ENCODE results near the gene CPOX.
"Not testable (repeated sequence)": the region's sequence is repeated elsewhere in the genome, so short reads cannot be mapped to it uniquely, and the experiment has no call there.

Gene CPOX

DNA sequence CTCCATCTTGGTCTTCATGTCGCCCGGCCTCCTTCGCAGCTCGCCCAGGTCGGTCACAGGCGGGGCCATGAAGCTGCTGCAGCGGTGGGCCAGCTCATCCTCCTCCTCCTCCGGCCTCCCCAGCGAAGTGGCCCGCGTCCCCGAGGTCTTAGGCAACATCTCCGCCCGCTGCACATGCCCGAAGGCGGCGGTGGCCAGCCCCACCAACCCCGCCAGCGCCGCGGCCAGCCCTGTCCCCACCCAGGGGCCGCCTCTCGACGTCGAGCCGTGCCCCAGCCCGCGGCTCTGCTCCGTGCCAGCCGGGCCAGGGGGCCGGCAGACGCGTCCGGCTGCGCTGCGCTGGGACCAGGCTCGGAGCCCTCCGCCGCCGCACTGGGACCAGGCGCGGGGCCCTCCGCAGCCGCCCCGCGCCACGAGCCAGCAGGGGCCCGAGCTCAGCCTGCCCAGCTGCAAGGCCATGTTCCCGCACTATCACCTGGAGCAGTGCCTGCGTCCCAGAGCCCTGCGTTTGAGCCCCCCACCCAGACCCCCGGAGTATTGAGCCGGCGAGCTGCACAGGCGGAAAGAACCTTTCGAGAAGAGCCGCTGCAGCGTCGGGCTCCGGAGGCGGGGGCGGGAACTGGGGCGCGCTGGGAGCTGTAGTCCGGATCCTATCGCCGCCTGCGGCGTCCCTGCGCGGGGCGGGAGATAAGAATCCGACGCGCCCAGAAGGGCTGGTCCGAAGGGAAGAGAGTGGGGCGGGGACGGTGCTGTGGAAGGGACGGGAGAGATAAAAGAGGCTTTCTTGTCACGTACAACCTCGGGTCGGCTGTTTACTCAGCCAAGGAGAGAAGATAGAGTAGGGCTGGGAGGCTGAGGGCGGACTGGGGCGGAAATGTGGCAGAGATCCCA lies at the start of gene CPOX:
Gene CPOX, minus strand, starts transcription at position 566 of the 891 bp plus-strand sequence. Its CDS starts 107 bp downstream, at position 459.
- DNase-seq = peak; percentile 65 to 79

DNA sequence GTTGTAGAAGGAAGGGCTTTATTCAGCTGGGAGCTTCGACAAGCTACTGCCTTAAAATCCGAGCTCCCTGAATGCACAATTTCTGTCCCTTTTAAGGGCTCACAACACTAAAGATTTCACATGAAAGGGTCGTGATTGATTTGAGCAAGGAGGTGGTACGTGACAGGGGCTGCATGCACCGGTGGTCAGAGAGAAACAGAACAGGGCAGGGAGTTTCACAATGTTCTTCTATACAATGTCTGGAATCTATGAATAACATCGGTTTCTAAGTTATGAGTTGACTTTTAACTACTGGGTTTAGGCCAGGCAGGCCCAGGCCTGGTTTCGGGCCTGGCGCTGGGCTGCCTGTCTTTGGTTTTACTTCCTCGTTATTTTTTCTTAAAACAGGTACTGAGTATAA lies 49.4 kb upstream of the CPOX start:
- DNase-seq = not testable (repeated sequence)

DNA sequence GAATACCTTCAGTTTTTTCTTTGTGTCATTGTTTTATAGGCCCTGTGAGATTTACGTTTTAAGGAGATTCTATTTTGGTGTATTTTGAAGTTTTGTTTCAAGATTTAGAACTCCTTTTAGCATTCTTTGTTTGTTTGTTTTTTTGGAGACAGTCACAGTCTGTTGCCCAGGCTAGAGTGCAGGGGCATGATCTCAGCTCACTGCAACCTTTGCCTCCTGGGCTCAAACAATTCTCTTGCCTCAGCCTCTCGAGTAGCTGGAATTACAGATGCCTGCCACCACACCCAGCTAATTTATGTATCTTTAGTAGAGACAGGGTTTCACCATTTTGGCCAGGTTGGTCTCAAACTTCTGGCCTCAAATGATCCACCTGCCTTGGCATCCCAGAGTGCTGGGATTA lies 48.3 kb upstream of the CPOX start:
- not testable (repeated sequence) for DNase-seq

DNA sequence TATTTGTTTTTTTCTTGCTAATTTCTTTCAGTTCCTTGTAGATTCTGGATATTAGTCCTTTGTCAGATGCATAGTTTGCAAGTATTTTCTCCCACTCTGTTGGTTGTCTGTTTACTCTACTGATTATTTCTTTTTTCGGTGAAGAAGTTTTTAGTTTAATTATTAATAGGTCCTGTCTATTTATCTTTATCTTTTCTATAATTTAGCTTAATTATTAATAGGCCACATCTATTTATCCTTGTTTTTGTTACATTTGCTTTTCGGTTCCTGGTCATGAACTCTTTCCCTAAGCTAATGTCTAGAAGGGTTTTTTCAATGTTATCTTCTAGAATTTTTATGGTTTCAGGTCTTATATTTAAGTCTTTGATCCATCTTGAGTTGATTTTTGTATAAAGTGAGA lies 45.1 kb upstream of the CPOX start:
- DNase-seq = not testable (repeated sequence)

DNA sequence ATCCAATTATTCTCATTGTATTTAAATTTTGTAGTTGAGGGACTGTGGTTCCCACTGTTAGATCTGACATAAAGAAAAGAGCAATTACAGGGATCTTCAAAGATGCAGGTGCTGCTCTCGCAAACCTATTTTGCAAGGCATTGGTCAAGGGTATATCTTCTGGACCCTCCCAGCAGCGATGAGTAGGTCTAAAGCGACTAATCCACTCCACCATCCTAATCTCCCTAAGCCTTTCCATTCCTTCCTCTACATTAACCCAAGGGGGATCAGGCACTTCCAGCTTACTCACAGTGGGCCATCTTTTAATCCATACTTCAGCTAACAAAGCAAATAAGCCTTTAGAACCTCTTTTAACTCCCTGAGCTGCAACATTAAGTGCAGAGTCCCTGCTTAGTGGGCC lies 37.0 kb upstream of the CPOX start:
- DNase-seq = no peak

DNA sequence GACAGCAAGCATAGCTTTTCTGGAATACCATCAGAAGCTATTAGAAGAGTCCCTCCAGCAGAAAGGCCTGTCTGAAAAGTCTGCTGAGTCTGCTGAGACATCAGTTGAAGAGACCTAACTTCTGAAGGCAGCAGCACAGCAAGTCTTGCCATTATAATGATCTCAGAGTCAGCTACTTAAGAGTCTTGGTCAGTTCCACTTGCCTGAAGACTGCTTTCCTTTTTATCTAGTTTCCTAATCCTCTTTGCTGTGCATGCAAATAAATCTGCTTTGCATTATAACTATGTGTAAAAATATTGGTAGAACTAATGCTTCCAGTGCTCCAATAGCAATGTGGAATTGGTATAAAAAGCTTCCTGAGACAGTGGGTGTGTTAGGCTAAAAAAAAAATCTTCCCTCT lies 34.9 kb upstream of the CPOX start:
- no peak for DNase-seq

DNA sequence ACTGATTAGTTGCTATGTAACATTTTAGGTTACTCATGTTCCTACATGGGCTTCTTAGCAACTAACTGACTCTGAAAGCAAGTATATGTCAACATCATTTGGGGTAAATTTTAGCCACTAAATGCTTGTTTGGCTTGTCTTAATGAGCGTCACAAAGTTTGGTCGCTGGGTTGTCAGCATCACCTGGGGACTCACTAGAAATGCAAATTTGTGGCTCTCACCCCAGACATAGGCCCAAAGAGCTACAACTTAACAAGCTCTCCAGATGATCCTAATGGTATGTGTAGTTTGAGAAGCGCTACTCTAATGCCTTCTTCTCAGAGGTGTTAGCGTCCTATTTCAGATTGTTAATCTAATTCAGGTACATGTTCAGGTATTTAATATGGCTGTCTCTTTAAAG lies 32.7 kb upstream of the CPOX start:
- DNase-seq = no peak

DNA sequence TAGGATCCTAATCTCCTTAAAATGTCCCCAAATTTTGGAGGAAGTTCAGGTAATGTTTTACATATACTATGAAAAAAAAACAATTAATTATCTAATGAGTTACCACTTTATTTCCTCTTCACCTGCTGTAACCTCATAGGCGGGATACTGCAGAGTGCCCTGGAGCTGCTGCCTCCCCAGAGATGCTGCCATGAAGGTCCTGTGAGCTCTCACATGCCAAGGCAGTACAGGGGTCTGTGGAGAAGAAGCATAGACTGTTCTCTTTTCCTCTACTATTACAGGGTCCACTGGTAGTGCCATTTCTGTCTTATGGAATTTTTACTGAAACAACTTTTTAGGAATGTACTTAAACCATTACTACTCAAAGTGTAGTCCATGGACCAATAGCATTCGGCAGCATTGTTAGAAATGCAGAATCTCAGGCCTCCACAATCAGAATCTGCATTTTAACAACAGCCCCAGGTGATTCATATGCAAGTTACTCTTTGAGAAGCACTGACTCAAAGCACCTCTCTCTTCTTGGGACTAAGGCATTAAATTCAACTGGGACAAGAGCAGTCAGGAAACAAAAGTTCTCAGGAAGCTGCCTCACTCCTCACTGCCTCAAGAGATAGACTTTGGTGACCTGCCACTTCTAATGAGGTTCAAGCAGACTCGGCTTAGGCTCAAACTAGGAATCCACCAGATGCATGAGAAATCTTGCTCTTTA lies 30.3 kb upstream of the CPOX start:
- no peak for DNase-seq

DNA sequence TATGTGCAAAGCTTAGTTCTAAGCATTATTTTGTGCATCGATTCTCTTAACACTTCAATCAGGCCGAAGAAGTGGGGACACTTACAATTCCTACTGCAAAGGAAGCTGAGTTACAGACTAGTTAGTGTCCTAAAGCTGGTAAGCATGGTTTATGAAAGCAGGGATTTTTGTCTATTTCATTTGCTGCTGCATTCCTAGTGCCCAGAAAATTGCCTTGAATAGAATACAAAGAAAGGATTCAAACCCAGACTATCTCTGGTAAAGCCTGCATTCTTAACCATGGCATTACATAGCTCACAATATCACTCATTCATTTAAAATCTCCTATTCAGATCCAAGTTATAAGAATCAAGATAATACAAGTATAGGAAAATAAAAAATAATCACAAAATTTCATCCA lies 24.4 kb upstream of the CPOX start:
- DNase-seq = no peak

DNA sequence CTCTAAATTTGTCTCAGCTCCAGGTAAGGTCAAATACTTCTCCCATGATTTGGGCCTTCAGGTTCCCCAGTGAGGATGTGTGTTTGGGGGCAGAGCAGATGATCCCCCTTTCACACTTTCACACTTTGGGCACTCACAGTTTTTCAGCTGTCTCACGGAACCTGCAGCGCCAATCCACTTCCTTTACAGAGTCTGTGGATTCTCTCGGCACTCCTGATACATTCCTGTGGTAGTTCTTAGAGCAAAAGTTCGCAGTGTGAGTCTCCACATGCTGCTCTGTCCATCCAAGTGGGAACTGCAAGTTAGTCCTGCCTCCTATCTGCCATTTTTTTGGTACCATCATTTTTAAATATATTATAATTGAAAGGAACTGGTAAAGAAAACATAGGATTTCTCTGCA lies 20.2 kb upstream of the CPOX start:
- DNase-seq = no peak

DNA sequence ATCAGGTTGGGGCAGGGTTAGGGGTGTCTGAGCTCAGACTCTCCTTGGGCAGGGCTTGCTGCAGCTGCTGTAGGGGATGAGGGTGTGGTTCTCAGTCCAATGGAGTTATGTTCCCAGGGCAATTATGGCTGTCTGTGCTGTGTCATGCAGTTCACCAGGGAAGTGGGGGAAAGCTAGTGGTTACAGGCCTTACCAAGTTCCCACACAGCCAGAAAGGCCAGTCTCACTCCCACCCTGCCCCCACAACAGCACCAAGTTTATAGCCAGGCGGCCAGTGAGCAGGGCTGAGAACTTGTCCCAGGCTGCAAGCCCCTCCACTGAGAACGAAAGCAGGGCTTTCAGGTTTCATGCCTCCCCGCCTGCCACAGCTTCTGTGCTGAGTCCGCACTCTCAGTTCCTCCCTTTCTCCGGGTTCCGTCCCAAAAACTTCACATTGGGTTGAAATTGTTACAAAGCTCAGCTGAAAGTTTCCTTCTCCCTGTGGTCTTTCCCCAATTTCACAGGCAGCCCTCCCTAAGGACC lies 19.6 kb upstream of the CPOX start:
- no peak for DNase-seq

DNA sequence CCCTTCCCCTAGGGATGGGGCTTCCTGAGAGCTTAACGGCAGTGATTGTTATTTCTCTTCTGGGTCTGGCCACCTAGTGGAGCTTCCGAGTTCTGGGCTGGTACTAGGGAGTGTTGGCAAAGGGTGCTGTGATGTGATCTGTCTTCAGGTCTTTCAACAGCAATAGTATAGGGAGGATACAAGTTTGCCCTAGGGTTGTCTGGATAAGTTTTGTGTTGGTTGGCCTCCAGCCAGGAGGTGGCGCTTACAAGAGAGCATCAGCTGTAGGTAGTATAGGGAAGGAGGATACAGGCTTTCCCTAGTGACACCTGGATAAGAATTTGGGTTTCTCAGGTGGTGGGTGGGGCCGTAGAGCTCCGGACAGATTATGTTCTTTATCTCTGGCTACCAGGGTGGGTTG lies 19.2 kb upstream of the CPOX start:
- no peak for DNase-seq

DNA sequence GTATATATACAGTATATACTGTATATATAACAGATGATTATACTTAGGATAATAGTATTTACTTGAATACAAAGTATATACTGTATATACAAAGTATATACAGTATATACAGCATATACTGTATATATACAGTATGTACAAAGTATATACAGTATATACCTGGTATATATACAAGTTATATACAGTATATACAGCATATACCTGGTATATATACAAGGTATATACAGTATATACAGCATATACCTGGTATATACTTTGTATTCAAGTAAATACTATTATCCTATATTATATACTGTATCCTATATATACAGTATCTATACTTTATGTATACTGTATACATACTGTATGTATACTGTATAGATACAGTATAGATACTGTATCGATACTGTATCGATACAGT lies 14.6 kb upstream of the CPOX start:
- no peak for DNase-seq

DNA sequence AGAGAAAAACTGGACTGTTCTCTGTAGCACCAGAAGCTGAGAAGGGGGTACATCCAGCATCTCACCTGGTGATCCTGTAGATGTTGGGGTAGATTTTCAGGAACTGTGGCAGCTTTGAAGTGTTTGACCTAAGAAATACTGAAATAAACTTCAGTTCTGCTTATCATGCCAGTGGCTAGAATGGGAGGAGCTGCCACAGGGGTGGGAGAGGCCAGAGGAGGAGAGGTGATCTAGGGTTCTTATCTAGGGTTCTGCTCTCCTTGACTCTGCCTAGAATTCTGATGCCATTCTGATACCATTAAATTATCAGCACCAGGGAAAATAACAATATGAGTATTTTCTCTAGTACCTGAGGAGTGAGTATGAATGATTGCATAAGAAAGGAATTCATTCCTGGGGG lies 10.2 kb upstream of the CPOX start:
- DNase-seq = no peak

DNA sequence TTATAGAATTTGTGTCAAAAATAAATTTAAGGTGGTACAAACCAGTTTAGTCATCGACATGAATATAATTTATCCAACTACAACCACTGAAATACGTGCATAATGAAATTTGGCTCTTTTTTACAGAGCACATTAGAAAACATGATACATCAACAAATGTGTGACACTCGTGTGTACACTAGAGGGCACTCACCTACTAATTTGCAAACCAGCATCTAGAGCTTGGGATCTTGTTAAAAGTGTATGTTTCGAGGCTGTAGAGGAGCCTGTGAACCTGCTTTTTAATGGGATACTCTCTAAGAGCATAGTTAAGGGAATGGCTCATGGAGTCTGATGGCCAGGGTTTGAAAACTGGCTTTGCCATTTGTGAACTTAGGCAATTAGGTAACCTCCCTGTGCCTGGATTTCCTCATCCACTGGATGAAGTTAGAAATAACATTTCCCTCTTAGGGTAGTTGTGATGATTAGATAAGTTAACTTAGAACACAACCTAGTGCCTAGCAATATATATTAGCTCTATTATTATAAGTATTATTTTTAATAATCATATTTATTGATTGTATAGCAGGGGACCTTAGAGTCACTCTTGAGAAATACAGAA lies 8.8 kb upstream of the CPOX start:
- peak in 1 of 2 donors; percentile 43 for DNase-seq

DNA sequence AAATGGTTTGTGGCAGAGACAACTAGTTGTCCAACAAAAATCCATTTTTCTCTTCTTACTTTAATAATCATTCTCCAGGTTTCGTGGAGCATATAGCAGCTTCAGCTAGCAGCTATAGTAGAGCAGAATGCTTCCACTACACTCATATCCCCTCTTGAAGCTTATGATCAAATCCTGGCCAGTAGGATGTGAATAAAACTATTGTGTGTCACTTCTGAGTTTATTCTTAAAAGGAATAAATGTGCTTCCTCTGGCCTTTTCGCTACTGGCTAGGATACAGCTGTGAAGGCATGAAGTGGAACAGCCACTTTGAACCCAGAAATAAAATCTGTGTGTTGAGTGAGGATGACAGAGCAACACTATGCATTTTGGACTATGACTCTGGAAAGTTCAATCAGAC lies 7.8 kb upstream of the CPOX start:
- DNase-seq = no peak

DNA sequence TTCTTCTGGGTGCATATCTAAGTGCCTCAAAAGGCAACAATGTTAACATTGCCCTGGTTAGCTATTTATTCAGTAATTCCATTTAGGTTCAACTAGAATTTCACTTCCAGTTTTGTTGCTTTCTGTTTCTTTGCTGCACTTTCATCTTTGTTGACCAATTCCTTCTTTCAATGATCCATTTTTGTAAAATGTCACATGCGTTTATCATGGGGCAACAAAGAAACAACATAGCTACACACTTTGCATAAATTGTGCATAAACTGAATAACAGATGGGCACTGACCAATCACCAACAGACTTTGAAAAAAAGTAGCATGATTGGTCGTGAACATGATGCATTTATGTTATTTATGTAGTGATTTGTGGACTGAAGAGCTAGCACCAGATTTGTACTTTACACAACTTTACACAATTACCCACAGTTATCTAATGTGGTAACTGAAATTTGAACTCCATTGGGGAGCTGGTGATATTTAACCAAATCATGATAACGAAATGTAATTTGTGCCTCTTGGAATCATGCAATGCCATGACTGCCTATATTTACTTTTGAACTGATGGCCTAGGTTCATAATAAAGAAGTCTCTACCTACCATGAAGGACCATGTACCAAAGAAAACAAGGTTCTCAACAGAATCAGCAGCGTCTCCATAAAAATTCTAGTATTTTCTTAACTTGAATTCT lies 7.1 kb upstream of the CPOX start:
- DNase-seq = no peak

DNA sequence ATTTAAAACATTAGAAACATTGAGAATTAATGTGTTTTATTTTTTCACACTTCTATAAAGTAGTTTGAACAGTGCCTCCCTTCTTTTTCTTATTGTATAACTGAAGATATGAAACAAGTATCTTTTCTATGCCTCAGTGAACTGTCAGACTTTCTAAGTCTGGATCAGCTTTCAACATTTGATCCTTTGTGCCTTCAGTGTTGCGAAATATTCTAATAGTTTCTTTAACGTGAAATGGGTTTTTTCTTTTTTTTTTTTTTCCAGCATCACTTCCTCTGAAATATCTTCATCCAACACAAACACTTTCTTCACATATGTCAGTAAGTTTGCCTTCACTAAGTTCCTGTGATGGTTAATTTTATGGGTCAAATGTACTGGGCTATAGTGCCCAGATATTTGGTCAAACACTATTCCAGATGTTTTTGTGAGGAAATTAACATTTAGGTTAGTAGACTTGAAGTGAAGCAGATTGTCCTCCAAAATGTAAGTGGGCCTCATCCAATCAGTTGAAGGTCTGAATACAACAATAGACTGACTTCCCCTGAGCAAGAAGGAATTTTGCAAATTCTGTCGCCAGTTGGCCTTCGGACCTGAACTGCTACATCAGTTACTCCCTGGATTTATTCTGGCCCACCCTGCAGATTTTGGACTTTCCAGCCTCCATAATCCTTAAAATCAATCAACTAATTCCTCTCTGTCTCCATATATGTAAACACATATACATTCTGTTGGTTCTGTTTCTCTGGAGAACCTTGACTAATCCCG lies 6.4 kb upstream of the CPOX start:
- DNase-seq = no peak

DNA sequence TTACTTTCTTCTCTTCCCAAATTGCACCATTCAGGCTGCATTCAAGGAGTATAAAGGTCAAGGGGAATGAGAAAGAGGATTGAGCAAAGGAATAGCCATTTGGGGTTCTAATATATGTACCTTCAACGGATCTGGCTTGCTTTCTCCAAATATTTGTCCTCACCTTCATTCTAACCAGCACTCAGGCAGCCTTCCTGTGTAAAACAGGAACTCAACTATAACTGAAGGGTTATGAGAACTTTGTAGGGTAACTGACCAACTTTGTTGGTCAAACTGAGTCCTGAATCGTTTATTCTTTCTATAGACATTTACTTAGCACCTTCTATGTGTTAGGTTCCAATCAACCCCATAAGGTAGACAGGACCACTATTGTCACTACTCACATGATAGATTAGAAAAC lies 5.1 kb upstream of the CPOX start:
- no peak for DNase-seq

DNA sequence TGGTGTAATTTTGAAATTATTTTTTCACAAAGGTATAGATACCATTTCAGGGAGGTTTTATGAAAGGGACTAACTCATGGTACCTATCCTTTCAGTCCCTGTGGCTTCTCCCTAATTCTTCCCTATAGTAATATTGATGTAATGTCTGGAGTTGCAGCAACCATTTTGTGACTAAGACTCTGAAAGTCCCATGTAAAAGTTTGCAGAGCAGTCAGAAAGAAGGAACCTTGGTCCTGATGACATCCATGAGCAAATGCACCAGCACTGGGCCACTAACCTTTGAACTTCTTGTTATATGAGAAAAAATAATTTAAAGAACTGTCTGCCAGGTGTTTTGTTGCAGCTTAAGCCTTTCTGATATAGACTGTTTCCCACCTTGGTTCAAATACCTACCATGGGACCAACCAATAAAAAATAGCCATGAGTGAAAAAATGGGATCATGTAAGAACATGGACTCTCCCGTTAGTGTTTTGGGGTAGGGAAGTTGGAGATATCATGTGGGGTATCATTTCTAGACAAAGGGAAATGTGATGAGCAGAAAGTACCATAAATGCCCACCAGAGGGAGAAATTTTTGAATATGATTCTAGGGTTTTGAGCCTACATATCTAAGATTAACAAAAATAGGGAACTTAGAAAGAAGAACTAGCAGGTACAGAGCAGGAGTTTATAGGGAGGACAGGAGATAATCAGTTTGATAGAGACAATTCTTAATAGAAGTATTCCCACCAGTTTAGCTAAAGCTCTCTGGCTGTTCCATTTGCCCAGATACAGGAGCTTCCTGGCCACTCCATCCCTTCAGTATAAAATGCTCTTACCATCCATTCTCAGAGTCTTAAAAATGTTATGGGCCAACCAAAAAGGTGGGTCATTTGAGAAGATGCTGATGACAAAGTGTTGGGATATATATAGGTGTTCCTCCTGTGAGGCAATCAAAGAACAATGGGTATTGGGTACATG lies 3.4 kb upstream of the CPOX start:
- peak in 1 of 2 donors; percentile 78 for DNase-seq

DNA sequence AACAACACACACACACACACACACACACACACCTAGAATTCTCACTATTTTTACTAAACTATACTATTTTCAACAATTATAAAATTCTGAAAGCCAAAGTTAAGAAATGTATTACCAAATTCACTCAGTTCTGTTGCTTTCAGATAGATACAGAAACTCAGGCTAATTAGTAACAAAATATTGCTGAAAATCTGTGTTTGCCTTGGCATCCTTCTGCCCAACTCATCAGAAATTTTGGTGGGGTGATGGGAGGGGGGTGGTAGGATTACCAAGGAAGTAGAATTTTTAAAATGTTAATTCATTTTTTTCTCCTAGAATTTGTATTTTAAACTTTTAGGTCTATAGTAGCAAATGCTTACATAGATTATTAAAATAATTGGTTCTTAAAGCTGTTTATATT lies 2.7 kb upstream of the CPOX start:
- no peak for DNase-seq

All from bone marrow (tissue), 2 donors.